GM21381 (cell line): ENCODE data around the gene SYT9.

Source experiments
- ATAC-seq: cut with Tn5 transposase; IDR thresholded peaks from one replicate; pipeline ENCODE4 v1.9.1; 2021; ENCODE audit warnings: mild to moderate bottlenecking, moderate library complexity; ENCODE audit not compliant: unreplicated experiment

The SYT9 gene

DNA sequence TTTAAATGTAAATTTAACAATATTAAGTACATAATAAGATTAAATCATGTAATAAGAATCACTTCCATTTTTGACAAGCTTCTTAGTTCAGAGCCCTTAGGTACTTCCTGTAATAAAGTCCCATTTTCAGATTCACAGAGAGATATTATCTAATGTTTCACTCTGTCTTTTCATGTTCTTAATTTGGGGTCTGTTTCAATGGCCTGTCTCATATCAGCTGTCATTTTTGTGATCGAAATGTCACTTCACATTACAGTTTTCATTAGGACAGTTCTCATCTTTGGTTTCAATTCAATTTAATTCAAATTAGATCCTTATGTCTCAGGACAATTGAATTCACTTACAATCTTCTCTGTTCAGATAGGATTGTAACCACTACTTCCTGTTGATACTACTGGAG lies 211.0 kb downstream of the SYT9 start:
- ATAC-seq, result no peak

DNA sequence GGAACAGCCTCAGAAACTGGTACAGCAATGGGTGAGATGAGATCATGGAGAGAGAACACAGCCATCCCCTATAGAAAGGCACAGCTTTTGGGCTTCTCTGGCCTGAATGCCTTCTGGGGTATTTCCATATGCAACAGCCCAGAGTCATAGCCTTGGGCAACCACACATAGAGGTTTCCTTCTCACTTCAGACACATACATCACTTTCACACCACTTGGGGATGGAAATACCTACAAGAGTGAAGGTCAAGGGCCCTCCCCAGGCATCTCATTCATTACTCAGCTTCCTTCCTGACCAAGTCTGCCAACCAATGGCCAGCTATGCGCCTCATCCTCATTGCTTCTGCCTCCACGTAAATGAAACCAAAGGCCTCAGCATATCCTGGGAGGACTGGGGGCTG lies 215.9 kb downstream of the SYT9 start:
- ATAC-seq, result peak; percentile 85

DNA sequence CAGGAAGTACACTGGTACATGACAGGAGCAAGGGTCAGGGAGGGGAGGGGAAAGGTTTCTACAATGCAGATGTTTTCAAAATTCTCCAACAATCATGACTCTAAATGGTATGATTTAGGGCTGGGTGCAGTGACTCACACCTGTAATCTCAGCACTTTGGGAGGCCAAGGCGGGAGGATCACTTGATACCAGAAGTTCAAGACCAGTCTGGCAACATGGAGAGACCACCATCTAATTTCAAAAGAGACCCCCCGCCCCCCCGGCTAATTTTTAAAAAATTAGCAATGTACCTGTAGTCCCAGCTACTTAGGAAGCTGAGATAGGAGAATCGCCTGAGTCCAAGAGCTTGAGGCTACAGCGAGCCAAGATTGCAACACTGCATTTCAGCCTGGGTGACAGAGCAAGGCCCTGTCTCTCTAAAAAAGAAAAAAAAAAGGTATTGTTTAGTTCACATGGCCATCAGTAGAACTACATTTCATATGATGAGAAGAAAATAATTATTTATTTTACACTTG lies 217.7 kb downstream of the SYT9 start:
- ATAC-seq, result no peak

DNA sequence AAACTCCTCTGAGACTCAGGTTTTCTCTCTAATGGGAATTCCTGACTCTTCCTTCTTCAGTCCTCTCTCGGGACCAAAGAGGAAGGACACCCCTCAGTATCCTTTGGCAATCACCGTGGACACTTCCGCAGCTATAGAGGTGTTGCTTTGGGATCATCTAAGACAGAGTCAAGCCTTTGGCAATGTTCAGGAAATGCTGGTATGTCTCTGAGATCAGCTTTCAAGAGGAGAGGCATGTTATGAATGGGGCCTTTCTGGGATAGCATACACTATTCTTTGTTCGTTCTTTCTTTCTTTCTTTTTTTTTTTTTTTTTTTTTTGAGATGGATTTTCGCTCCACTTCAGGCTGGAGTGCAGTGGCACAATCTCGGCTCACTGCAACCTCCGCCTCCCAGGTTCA lies 219.4 kb downstream of the SYT9 start:
- ATAC-seq, result no peak

DNA sequence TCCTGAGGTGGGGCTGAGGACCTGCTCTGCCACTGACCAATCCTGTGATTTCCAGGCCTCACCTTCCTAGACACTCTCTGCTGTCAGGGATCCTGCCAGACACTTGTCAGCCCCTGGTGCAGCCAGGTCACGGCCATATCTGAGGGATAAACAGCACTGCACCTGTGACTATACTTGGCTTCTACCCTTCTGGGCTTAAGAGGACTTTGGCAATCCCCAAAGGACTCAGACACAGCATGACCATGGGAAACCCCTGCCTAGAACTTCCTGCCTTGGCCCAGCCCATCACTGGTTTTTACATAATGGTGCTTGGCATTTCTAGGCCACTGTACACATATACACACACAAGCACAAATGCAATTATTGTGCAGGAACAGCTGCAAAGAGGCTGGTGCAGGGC lies 222.0 kb downstream of the SYT9 start:
- ATAC-seq, result peak; percentile 83

DNA sequence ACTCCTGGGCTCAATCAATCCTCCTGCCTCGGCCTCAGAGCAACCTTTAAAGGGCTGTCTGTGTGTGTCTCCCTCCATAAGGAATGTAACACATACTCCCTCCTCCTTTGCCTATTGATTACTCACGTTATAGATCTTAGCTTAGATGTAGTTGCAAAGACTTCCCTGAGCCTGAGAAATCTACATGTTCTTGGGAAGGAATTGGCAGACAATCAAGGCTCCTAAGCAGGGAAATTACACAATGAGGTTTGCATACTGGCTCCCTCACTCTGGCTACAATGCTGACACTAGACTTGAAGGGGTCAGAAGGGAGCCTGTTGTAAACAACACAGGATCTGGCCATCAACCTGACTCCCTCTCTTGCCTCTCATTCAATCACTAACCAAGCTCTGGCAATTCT lies 228.4 kb downstream of the SYT9 start:
- ATAC-seq, result no peak

DNA sequence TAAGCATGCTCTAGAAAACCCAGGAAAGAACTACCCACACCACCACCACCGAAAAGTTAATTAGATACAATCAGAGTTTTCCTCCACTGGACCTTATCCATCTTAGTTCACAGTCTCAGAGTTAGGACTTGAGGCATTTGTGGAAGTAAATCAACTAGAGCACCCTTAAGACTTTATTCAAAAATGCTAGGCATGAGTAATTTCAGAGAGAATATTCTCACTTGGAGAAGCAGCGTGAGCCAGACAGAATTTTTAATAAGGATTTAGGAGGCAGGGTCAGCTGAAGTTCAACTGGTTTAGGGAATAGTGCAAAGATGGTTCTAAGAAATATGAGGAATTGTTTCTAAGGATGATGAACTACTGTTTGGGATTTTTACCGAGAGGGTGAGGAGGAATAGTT lies 232.4 kb downstream of the SYT9 start:
- no peak for ATAC-seq

DNA sequence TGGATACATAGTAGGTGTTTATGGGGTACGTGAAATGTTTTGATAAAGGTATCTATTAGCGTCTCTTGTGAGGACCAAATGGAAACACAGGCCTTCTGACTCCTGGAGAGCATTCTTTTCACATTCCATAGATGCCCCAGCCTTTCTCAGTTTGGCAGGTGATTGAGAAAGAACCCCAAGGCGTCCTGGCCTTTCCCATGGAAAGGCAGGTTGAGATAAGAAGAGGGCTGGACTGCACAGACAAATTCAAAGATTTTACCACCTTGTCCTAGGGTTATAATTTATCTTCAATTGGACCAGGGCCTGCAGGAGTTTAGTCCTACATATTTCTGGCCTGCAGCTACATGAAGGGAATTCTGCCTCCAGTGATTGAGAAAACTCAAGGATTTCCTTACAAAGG lies 232.9 kb downstream of the SYT9 start:
- ATAC-seq, result no peak

DNA sequence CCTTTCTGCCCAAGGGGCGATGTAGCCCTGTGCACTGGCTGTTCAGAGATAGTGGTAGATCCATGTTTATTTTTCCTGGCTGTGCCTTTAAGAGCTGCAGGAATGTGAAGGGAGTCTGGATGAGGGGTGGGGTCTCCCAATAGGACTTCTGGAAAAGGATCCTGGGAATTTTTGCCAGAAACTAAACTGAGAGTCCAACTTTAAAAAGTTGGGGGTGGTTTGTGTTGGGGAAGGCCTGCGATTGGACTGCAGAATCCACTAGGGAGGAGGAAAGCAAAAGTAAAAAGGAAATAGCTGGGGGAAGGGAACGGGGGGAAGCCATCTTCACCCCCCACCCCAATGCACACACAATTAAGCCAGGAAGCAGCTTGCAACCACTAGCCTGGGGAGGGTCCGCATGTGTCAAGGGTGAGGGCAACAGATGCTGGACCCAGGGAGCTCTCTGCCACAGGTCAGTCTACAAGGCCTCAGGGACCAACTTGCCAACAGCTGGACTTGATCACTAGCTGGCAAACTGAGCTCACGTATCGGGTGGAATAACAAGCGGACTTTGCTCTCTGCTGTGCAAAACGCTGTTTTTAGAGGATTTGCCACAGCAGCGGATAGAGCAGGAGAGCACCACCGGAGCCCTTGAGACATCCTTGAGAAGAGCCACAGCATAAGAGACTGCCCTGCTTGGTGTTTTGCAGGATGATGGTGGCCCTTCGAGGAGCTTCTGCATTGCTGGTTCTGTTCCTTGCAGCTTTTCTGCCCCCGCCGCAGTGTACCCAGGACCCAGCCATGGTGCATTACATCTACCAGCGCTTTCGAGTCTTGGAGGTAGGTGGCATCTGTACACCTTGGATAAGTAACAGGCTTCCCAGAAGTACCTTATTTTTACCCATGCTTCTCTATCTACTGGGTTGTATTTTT lies 233.7 kb downstream of the SYT9 start, which contains the start of gene OLFML1:
Gene OLFML1 (plus strand): TSS at position 321 of the 912 bp plus-strand sequence. CDS start 370 bp downstream, at position 691.
- ATAC-seq, result no peak

DNA sequence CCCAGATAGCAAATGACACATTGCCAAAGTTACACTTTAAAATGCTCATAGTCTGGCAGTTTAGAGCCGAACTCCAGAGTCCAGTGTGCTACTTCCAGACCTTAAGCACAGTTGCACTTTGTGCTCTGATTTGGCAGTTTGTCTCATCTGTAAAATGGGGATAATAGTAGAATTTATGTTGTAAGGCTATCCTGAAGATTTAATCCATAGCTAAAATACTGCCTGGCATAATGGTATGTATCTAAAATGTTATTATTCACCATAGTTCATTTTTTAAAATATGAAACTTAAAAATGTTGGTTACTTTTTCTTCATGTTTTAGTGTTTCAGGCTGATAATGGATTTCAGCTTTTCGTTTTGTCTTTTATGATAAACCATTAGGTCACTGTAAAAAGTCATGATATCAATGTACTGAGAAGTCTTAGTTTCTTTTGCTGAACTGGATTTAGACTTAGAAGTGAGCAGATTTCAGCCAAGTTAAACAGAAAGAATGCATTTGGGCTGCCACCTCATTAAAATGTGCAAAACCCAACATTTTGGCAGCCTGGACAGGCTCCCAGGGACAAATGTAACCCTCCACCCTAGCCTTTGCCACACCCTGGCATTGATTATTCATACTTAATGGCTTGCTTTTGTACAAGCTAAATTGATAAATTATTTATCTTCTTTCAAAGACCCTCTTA lies 234.5 kb downstream of the SYT9 start:
- ATAC-seq, result no peak

DNA sequence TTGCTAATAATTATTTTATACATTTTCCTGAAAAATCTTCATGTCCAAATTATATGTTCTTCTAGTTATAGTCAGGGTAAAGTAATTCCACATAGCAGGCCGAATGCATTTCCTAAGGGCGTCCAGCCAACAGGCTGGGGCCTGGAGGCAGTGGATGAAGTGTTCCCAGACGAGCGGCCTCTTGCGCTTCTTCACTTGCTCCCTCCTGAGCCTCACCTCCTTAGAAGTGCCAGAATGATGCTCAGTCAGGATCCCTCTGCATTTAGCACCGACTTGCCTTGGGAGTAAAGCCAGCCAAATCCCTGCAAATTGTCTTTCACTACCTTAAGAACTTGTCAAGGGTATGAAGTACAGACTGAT lies 235.1 kb downstream of the SYT9 start:
- no peak for ATAC-seq

DNA sequence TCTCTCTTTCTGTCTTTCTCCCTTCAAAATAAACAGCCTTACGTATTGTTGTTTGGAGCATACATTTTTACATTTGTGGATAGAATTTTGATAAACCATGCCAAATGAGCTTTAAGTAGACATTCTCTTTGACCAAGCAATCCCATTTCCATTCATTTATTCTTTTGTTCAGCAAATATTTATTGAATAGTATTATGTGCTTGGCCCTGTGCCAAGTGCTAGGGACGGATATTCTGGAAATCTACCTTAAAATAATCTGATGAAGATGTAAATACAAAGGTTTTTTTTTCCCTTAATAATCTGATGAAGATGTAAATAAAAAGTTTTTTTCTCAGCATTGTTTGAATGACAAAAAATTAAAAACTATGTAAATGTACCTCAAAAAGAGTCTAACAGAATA lies 235.7 kb downstream of the SYT9 start:
- no peak for ATAC-seq

DNA sequence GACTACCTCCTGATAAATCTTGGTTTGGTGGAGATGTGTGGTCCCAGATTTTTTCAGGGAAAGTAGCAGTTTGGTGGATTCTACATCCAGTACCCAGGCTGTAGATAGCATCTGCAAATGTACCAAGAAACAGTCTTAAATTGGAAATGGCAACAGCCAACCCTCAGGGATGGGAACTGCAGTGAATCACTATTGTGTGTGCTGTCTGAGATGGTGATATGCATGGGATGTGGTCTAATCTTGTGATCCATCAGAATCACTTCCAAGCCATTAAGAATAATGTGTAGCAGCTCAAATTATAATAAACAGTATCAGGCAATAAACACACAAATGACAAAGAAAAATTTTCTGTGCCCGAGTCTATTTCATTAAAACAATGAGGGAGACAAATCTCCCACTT lies 237.0 kb downstream of the SYT9 start:
- ATAC-seq, result no peak

DNA sequence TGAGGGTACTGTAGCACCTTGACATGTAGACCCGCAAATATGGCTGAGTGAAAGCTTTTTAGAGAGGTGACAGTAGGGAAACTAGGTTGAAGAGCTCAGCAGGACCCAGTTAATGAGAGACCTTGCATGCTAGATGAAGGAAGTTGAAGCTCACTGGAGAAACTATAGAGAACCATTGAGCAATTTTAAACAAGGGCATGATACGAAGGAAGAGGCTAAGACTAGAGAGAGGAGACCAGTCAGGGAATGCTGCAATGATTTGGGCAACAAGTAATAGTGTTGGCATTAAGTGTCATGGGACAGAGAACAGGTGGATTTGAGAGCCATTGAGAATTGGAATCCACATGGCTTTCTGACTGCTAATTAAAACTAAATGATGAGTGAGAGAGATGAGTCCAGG lies 237.7 kb downstream of the SYT9 start:
- ATAC-seq, result no peak

DNA sequence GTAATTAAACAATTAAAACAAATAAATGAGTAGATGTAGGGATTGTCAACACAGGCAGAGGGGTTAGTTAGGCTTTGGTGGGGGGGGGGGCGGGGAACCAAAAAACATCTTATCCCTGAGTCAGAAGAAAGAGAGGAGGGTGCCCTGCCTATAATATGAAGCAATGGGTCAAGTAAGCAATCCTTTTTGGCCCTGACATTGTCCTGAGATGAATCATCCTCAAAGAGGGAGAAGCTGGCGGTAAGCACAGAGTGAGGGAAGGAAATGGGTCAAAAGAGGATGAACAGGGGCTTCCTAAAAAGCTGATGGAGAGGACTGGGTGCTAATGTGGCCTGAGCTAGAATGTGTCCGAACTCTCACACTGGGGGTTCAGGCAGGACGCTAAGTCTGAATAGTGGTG lies 238.3 kb downstream of the SYT9 start:
- ATAC-seq, result no peak

DNA sequence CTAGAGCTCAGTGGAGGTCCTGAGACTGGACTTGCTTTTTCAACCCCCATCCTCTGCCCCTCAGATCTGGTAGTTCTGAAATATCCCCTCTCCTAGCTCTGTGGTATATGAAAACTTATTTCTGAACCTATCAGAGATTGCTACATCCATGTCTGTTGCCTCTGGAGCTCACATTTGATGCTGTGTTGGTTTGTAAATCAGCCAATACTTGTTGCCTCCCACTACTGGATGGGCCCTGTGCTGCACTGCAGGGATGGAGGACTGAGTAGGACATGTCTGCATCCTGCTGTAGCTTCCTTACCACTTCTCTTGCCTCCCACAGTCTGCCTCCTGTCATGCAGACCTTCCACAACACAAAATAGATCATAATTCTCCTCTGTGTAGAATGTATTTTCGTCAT lies 238.8 kb downstream of the SYT9 start:
- ATAC-seq, result no peak

DNA sequence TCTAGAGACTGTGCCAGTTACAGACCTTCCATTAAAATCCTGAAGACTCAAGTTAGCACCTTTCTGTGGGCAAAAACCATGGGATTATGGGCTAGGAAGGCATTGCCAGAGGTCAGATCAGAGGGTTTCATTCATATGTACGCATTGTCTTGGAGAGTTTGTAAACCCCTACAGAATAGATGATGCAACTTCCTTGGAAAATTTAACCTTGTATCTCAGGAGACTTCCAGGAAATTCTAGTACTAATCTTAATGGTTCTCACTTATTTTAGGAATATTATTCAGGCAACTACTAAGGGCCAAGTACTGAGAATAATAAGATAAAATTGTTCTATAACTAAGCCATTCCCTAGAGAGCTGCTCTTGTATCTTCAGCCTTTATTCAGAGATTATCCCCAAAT lies 240.5 kb downstream of the SYT9 start:
- ATAC-seq, result no peak

DNA sequence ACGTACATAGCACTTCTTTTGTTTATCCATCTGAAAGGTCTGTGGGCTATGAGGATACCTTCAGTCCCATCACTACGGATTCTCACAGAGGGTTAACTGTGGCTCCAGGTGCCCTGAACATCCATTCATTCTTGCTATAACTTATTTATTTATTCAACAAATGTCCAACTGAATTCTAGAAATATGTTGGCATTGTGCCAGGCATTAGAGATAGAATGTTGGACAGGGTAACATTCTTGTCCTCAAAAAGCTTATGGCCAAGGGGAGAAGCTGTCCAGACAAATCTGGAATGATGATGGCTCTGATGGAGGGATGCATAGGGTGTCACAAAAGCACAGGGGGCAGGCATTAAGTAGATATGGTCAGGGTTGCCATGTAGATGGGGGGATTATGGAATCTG lies 242.0 kb downstream of the SYT9 start:
- no peak for ATAC-seq

DNA sequence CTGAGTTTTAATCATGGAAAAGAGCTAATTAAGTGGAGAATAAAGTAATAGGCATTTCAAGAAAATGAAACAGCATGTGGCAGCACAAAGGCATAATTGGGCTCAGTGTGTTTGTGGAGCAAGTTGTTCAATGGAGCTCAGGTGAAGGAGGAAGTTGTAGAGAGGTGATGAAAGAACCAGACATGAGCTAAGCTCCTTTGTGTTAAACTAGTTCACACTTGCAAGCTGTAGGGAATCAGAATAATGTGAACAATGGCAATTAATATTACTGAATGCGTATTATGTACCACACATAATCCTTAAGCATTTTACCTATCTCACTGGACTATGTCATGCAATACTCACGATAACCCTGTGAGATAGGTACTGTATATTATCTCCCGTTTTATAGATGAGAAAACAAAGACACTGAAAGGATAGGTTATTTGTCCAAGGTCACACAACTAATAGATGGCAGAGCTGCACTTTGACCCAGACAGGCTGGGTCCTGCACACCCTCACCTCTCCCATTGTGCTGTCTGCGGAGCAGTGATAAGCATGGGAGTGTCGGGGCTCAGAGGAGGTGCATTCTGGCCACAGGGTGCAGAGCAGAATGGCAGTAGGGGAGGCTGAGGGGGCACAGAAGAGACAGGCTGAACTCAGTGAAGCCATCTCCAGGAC lies 242.5 kb downstream of the SYT9 start:
- no peak for ATAC-seq

DNA sequence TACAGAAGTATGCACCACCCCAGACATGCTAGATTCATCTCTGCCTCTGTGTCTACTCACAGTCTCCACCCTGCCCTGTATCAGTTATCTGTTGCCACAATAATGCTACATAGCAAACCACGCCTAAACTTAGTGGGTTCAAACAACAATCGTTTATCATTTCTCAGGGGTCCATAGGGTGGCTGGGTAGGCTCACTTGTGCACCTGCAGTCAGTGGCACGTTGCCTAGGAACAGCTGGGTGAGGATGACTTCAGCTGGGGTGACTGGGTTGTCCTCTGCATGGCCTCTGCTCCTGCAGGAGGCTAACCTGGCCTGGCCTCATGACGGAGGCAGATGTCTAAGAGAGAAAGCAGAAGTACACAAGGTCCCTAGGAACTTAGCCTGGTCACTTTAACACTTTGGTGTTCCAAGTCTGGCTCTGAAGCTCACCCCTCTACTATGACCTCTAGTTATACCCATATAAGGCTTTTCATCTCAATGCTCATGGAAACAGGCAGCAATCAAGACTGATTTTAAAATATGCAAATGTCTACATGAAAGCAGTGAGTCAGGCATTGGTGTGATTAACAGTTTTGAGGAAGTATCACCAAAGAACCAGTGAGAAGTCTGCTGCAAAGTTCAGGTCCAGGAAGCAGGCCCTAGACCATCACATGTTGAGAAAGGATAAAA lies 244.3 kb downstream of the SYT9 start:
- peak; percentile 94 for ATAC-seq

DNA sequence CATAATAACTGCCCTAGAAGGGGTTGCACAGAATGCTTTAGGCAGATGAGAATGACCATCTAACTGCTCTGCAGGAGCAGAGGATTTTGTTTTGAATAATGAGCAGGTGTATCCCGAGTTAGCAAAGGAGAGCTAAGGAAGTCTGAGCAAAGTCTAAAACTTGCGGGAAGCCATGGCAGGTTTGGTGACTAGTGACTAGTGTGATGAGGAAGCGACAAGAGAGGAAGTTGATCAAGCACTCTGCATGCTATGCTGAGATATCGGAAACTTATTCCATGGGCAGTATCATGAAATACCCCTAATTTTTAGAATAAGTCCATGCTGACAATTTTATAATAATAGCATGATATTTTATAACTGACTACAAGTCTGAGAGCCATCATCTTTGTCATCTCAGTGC lies 246.5 kb downstream of the SYT9 start:
- no peak for ATAC-seq
